Osteoblast (primary cell): ENCODE data around the gene WNT7A. TPM values are rescaled to one million over a fixed set of nuclear protein-coding genes. Genes with fewer than 3 reads are reported as not detected.

Experiments used
- DNase-seq: peaks from one replicate; pipeline ENCODE4 v3.0.0; 2011; ENCODE audit warnings: low spot score, mixed read lengths; ENCODE audit not compliant: insufficient read length; ENCODE audit errors: missing footprints
- H2AFZ ChIP-seq: 2 replicates; pipeline ENCODE4 v1.6.0; 2011; ENCODE audit warnings: mild to moderate bottlenecking, low read length
- H3K27ac ChIP-seq: 2 replicates; pipeline ENCODE4 v1.5.1; 2011; ENCODE audit warnings: mild to moderate bottlenecking, low read depth, low read length, moderate library complexity
- H3K27me3 ChIP-seq: 2 replicates; pipeline ENCODE4 v1.6.0; 2012; ENCODE audit warnings: mild to moderate bottlenecking, control low read depth, inconsistent platforms, low read length, moderate library complexity; ENCODE audit not compliant: insufficient read depth
- H3K36me3 ChIP-seq: 2 replicates; pipeline ENCODE4 v1.5.1; 2011; ENCODE audit warnings: mild to moderate bottlenecking, low read length, control low read depth, moderate library complexity; ENCODE audit not compliant: insufficient read depth
- H3K4me1 ChIP-seq: 2 replicates; pipeline ENCODE4 v1.5.1; 2011; ENCODE audit warnings: mild to moderate bottlenecking, low read length, control low read depth, moderate library complexity; ENCODE audit not compliant: insufficient read depth
- H3K4me2 ChIP-seq: 2 replicates; pipeline ENCODE4 v1.6.0; 2011; ENCODE audit warnings: mild to moderate bottlenecking, low read length; ENCODE audit not compliant: insufficient read depth
- H3K4me3 ChIP-seq: fragments of 200-600 bp; sonication (generic); 3 replicates; pipeline ENCODE4 v1.5.1; 2012; ENCODE audit warnings: mild to moderate bottlenecking, low read length, inconsistent platforms; ENCODE audit not compliant: insufficient read depth
- H3K79me2 ChIP-seq: 2 replicates; pipeline ENCODE4 v1.6.0; 2012; ENCODE audit warnings: mild to moderate bottlenecking, low read length, control low read depth, inconsistent platforms; ENCODE audit not compliant: insufficient read depth
- H3K9me3 ChIP-seq: 2 replicates; pipeline ENCODE4 v1.5.1; 2011; ENCODE audit warnings: low read depth, low read length, control low read depth
- H4K20me1 ChIP-seq: 2 replicates; pipeline ENCODE4 v1.6.0; 2012; ENCODE audit warnings: mild to moderate bottlenecking, low read length, control low read depth; ENCODE audit not compliant: insufficient read depth
- total RNA-seq: library from RNA; depleted of rRNA; stranded (reverse); fragments of >200 nt; gene quantifications from 2 replicates; pipeline ENCODE4 v1.2.3, GENCODE V29; 2012
- TF ChIP-seq, protein P1 (sequence below): IDR thresholded peaks from 2 replicates; pipeline ENCODE4 v1.5.1; 2011; ENCODE audit warnings: mild to moderate bottlenecking, low read depth, low read length, moderate library complexity; ENCODE audit errors: extremely low read depth

Gene WNT7A
- total RNA-seq, 1 donor, result not detected

- no peaks in the 10 kb centered on the region for H3K27me3 ChIP-seq
- DNase-seq, result peak; percentile 58
- no peaks in the 10 kb centered on the region for H3K9me3 ChIP-seq
- H3K4me2 ChIP-seq, result no peak overlapping the region
- H3K27ac ChIP-seq, result no peak overlapping the region
- no peaks in the 10 kb centered on the region for H3K79me2 ChIP-seq
- no peak overlapping the region for H3K4me3 ChIP-seq
- no peak overlapping the region for H2AFZ ChIP-seq
- H3K4me1 ChIP-seq, result no peaks in the 10 kb centered on the region
- TF ChIP-seq, protein P1, sequence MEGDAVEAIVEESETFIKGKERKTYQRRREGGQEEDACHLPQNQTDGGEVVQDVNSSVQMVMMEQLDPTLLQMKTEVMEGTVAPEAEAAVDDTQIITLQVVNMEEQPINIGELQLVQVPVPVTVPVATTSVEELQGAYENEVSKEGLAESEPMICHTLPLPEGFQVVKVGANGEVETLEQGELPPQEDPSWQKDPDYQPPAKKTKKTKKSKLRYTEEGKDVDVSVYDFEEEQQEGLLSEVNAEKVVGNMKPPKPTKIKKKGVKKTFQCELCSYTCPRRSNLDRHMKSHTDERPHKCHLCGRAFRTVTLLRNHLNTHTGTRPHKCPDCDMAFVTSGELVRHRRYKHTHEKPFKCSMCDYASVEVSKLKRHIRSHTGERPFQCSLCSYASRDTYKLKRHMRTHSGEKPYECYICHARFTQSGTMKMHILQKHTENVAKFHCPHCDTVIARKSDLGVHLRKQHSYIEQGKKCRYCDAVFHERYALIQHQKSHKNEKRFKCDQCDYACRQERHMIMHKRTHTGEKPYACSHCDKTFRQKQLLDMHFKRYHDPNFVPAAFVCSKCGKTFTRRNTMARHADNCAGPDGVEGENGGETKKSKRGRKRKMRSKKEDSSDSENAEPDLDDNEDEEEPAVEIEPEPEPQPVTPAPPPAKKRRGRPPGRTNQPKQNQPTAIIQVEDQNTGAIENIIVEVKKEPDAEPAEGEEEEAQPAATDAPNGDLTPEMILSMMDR, result no peak
- no peaks in the 10 kb centered on the region for H3K36me3 ChIP-seq
- no peaks in the 10 kb centered on the region for H4K20me1 ChIP-seq
Measured at GRCh38 chr3:13770170-13771169, 109.4 kb downstream of the WNT7A start.

DNA sequence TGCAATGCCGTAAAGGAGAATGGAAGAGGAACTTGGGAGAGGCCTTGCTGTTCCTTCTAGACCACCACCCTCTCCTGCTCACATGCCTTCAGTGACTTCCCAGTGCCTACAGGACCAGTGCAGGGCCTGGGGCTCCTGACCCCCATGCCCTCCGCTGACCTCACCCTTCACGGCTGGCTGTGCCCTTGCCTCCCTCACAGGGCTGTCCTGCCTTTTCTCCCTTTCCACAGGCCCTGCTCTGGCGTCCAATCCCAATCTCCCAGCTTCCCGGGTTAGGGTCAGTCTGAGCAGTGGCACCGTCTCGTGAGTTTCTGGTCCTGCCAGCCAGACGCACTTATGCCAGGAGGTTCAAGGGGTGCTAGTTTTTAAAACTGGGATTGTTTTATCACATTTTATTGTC is 110.4 kb downstream of the WNT7A start:
- no peak overlapping the region for H3K4me2 ChIP-seq
- no peaks in the 10 kb centered on the region for H3K4me1 ChIP-seq
- TF ChIP-seq, protein P1, result no peak
- no peaks in the 10 kb centered on the region for H3K27me3 ChIP-seq
- no peak overlapping the region for H3K4me3 ChIP-seq
- H3K27ac ChIP-seq, result no peak overlapping the region
- no peaks in the 10 kb centered on the region for H3K79me2 ChIP-seq
- no peaks in the 10 kb centered on the region for H3K9me3 ChIP-seq
- no peaks in the 10 kb centered on the region for H4K20me1 ChIP-seq
- no peaks in the 10 kb centered on the region for H3K36me3 ChIP-seq
- DNase-seq, result no peak
- no peak overlapping the region for H2AFZ ChIP-seq

DNA sequence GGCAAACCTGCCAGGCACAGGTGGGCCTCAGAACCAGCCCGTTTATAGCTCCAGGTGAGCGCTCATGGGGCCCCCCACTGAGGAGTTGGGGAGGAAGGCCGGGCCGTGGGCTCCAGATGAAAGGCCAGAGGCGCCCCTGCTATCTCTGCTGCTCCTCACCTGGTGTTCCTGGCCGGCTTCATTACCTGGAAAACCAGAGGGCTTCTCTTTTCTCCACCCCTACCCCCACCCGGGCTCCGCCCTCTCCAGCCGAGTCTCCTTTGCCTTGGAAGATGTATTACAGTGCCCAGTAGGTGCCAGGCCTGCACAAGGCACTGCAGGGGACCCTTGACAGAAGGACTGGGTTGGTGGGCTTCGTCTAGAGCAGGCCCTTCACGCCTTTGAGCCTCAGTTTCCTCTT is 111.4 kb downstream of the WNT7A start:
- no peaks in the 10 kb centered on the region for H4K20me1 ChIP-seq
- no peaks in the 10 kb centered on the region for H3K36me3 ChIP-seq
- no peaks in the 10 kb centered on the region for H3K9me3 ChIP-seq
- no peak overlapping the region for H3K4me3 ChIP-seq
- no peak overlapping the region for H2AFZ ChIP-seq
- no peaks in the 10 kb centered on the region for H3K79me2 ChIP-seq
- TF ChIP-seq, protein P1, result no peak
- no peaks in the 10 kb centered on the region for H3K27me3 ChIP-seq
- DNase-seq, result no peak
- no peak overlapping the region for H3K27ac ChIP-seq
- no peak overlapping the region for H3K4me2 ChIP-seq
- no peaks in the 10 kb centered on the region for H3K4me1 ChIP-seq

- Histone ChIP-seq H2AFZ (no peak overlapping the region), H3K4me2 (no peak overlapping the region), H4K20me1 (no peaks in the 10 kb centered on the region), H3K36me3 (no peaks in the 10 kb centered on the region), H3K9me3 (no peaks in the 10 kb centered on the region), H3K4me1 (no peaks in the 10 kb centered on the region), H3K27ac (no peak overlapping the region), H3K4me3 (no peak overlapping the region), H3K27me3 (no peaks in the 10 kb centered on the region), H3K79me2 (no peaks in the 10 kb centered on the region)
- DNase-seq, result no peak
- TF ChIP-seq, protein P1, result no peak
Measured at GRCh38 chr3:13767896-13768295, 112.0 kb downstream of the WNT7A start.
